HG02885 (cell line): ENCODE measurements around the gene SEMA5A.

Experiments used
- ATAC-seq: cut with Tn5 transposase; IDR thresholded peaks from one replicate; pipeline ENCODE4 v1.9.1; 2021; ENCODE audit warnings: mild to moderate bottlenecking; ENCODE audit not compliant: unreplicated experiment, poor library complexity

Gene SEMA5A

GRCh38 chr5:9445826-9446388 lies 100.0 kb downstream of the SEMA5A start:
- ATAC-seq = no peak

GRCh38 chr5:9444346-9444745 lies 101.5 kb downstream of the SEMA5A start:
- no peak for ATAC-seq

- no peak for ATAC-seq
These were observed 104.3 kb downstream of the SEMA5A start for GRCh38 chr5:9441610-9442009.

DNA sequence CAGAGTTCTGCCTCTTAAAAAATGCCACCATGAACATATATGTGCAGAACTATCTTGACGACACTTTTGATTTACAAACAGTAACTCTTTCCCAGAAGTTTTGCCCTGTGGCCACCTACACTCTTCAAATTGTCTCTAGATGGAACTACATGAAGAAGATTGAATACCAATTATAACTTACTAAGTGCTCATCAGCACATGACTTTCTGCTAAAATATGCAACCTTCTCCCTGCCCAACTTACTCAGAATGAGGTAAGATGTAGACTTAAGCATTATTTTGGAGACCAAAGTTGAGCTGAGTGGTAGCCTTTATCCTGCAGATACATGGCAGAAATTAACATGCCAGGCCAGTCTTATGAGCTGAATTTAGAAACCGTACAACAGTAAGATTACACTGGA lies 105.4 kb downstream of the SEMA5A start:
- no peak for ATAC-seq

DNA sequence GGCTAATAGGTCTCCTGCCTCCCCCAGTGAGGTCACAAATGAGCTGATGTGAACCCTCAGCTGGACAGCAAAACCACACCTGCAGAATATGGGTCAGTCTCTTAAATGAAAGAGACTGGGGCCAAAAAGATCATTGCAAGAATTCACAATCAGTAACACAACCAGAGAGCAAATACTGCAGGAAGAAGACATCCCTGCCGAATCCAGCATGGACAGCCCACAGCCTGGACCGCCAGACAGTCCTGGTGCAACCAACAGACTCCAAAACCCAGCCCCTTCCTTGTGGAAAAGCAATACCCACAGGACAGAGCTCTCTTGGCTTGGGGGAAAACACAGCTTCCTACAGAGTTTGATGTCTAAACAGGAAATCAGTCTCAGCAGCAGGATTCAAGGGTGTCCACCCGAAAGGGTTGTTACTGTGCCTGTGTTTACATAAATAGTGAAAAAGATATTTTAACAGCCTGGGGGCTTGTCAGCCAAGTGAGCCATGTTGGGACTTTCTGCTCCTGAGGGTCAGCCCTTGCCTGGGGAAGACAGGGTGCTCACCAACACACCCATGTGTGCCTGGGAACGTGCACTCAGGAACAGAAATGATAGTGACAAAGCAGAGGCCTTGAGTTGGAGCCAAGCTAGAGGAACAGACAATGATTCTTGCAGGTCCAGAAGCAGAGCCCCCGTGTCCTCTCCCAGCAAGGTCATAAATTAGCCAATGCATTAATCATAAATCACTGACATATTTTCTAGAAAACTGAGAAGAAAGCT lies 106.2 kb downstream of the SEMA5A start:
- ATAC-seq = no peak

GRCh38 chr5:9438596-9439354 lies 107.1 kb downstream of the SEMA5A start:
- no peak for ATAC-seq

DNA sequence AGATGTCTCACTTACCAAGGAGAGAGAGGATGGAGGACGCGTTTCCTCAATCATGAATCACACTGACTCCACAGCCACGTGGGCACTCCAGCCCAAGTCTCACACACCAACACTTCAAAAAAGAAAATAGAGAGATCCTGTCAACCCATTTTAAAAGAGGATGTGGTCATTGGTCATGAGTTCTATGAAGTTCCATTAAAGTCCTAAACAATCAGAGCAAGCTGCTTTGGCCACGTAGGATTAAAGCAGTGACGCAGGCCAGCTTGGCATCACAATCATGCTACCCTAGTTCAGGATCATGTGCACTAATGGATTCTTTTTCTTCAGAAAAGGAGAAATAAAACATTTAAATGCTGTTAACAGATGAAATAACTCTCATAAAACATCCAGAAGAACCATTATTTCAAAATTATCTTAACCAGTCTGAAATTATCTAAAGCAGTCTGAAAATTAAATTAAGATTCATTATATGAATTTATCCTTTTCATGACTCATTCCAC lies 108.1 kb downstream of the SEMA5A start:
- no peak for ATAC-seq

DNA sequence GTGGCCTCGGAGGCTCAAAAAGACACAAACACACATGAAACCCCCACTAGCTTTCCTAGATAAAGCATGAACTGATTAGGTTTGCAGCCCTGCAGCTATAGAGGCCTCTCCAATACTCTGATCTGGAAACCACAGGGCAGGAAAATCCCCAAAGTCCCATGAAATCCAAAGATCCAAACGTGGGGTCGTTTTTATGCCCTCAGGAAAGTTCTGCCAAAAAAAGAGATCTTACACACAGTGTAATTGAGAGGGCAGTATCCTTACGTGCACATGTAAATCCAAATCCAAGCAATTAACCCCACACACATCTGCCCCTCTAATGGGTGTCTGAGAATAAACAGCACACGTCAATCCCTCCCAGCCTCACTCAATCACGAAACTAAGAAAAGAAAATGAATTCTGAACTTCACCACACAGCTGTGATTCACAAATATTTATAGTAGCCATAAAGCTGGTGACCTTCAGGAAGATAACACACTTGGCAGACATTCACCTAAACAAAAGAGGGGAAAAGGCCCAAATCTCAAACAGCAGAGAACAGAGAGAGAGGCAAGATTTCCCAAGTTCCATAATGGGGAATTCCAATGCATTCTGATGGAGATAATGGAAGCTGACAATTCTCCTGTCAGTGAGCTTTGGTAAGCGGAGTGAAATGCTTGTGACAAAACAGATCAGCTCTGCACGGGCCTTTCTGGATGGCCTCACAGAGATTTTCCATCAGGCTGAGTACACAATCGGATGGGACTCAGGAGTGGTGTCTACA lies 114.2 kb downstream of the SEMA5A start:
- peak; percentile 56 for ATAC-seq

GRCh38 chr5:9431151-9431495 lies 114.8 kb downstream of the SEMA5A start:
- ATAC-seq = no peak

GRCh38 chr5:9430306-9430705 lies 115.6 kb downstream of the SEMA5A start:
- no peak for ATAC-seq

DNA sequence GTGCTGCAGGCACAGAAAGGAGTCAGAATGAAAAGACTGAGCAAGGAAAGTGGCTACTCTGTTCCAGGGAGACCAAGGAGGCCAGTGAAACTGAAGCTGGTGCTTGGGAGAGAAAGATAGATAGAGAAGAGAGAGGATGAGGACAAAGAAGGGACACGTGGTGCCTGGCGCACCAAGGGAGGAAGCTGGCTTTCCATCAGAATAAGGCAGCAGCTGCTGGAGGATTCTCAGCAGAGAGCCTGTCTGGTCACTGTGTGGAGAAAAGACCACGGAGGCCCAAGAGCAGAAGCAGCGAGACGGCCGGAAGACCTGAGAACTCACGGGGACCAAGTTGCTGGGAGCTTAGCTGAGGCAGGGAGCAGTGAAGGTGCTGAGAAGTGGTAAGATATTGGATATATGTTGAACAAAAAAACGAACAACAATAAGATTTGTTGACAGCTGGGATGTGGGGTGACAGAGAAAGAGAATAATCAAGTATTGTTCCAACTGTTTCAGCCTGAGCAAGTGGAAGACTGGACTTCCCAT lies 116.1 kb downstream of the SEMA5A start:
- ATAC-seq = no peak

DNA sequence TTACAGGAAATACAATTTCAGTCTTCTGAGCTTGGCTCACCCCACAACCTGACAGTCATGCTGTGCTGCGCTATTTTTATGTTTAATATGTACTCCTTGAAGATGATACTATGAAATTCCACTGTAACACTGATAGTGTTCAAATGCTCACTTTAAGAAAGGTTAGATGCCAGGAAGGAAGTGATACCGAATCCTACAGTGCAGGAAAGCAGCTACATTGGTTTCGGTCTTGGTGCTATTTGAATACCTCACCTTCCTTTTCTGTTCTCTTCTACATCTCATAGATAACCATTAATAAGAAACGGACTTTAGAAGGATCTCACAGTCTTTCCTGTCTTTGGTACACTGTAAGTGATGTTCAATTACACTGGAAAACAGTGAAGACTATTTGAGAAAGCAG lies 117.6 kb downstream of the SEMA5A start:
- ATAC-seq = peak; percentile 60

DNA sequence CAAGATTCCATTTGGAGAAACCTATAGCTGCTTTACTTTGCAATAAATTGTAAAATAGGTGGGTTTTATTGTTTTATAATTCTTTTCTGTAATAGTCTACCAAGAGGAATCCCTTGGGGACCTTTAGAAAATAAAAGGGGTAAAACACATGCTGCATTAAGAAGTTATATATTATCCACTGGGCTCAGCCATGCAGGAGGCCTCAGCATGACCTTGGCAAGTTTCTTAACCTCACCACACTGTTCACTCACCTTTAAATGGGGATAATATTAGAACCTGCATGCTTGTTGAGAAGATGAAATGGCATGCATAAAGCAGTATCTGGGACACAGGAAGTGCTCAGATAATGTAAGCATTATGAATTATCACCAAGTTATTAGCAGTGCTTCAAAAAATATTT lies 120.2 kb downstream of the SEMA5A start:
- no peak for ATAC-seq

DNA sequence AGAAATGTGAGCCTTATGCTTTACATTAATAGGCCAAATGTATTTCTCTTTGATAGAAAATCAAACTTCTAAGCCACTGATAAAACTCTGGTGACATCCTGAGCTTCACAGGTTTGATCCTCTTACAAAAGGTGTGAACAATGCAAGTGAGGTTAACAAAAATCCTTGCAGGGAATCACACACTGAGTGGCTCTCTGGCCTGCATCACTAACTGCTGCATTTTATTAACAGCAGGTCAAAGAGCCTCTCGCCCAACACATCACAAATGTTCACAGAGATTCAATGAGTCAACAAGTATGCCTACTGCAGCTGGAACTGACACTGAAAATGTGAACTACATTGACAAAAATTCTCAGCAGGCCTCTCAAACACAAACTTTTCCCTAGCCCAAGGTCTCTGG lies 122.3 kb downstream of the SEMA5A start:
- no peak for ATAC-seq

DNA sequence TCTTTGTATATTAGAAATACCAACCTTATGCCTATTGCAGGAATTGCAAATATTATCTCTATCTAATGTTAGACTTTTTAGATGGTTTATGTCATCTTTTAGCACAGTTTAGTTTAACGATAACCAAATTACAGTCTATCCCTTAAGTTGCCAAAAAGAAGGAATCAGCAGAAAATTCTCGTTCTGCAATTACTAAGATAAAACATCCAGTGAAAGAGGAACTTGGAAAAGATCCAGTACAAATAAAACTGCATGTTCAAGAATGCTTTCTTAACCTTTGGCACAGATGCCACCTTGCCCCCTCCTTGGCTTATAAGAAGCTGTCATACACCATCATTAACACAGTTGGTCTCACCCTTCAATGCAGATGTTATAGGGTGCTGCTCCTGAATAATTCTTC lies 124.0 kb downstream of the SEMA5A start:
- no peak for ATAC-seq

GRCh38 chr5:9419794-9420193 lies 126.1 kb downstream of the SEMA5A start:
- no peak for ATAC-seq

GRCh38 chr5:9415566-9415965 lies 130.3 kb downstream of the SEMA5A start:
- ATAC-seq = no peak

GRCh38 chr5:9415091-9415490 lies 130.8 kb downstream of the SEMA5A start:
- no peak for ATAC-seq

GRCh38 chr5:9411142-9411541 lies 134.7 kb downstream of the SEMA5A start:
- no peak for ATAC-seq

DNA sequence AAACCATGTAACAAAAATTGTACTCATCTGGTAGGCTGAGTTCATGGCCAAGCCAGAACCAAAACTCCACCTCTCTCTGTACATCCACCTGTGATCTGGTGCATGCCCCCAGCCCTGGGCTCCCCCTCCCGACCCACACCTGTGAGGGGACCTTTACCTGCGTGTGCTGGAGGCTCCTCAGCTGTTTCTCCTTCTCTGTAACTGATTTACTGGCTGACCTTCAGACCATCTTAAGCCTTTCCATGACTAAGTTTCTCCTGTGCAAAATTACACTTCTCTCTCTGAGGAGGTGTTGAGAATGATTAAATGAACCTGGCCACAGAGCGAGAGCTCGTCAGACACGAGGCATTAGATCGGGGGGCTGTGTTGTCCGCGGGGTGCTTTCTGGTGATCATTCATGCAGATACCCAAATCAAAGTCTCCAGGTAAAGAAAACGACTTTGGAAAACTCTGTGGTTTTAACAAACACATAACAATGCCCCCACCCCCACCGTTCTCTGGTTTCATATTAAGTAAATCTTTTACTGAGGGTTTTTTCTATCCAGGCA lies 136.4 kb downstream of the SEMA5A start:
- ATAC-seq = no peak
